ENCODE measurements around the gene CHST11.
"Not testable (repeated sequence)": the region's sequence is repeated elsewhere in the genome, so short reads cannot be mapped to it uniquely, and the experiment has no call there.

CHST11 gene

DNA sequence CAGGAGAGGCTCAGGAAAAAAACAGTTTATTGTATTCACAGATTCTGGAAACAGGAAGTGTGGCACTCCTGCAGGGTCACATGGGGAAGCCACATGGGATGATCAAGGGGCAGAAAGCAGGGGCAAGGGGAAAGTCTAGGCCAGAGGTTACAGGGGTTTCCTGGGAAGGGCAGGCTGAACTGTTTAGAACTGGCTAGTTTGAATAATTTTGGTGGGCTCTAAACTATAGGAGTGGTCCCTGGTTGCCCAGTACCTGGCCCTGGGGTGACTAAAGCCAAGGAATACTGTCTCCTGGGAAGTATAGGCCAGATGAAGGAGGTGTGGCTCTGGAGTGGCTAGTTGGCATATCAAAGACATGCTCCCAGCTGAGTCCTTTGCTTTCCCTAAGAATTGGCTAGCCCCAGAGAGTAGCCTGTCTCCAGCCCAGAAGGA is 332.1 kb downstream of the CHST11 start:
- DNase-seq = no peak

- DNase-seq = no peak
These were observed 333.8 kb downstream of the CHST11 start for GRCh38 chr12:104790296-104791125.

DNA sequence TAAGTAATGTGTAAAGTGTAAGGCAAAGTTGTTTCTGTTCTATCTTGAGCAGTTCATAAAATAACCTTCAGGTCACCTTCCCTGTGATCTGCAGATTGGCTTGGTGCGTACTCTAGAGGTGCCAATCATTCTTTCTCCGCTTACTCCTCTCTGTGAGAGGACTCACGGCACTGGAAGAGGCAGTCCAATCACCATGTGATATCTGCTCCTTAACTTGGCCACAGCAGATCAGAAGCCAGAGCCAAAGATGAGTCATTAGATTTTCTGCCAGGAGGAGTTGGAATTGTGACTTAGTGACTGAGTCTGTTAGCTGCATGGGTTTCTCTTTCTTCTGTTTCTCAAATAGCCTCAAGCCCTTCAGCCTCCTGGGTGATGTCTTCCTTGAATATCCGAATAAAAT is 335.8 kb downstream of the CHST11 start:
- DNase-seq = no peak

DNA sequence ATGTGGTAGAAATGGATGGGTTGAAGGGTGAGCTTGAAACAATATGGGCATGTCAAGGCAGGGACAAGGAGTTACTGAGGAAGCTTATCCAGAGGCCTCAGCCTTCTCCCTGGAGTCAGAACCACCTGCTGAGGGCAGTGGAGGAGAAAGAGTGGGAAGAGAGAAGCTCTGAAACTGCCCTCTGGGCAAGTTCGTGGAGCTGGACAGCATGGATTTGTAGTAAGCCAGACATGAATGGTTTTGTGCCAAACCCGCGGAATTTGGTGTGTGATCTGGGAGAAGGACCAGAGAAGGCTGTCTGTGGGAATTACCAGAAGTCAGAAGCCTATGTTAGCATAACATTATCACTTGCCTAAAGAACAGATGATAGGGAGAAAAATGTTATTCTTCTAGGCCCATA is 336.5 kb downstream of the CHST11 start:
- DNase-seq = no peak

- no peak for DNase-seq
These were observed 337.2 kb downstream of the CHST11 start for GRCh38 chr12:104793968-104794367.

DNA sequence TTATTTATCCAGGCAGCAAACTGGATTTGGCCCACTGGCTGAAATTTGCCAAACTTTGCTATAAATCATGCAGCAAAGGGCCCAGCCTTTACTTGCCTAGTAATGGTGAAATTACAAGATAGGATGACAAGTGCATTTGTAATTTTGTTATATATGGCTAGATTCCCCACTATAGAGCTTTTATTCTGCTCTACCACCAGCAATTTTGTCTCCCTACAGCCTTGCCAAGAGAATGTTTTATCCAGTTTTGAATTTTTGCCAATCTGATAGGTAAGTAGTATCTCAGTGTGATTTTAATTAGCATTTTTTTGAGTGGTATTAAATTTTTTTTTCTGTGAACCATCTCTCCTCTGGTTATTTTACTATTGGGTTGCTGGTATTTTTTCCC is 339.7 kb downstream of the CHST11 start:
- no peak for DNase-seq

DNA sequence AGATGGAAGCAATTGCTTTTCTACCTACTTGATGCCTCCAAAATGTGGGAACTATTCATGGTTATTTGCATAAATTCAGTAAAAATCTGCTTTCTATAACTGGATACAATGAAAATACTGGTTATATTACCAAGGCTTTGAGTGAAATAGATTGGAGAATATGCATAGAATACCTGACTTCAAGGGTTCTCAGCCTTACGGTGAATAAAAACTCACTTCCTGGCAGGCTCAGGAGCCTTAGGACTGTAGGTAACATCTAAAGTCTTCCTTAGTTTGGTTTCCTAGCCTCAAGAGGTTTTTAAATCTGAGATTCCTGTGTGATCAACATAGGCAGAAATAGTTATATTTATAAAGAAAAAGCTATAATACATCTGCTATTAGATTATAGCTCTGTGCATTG is 342.7 kb downstream of the CHST11 start:
- DNase-seq = no peak

DNA sequence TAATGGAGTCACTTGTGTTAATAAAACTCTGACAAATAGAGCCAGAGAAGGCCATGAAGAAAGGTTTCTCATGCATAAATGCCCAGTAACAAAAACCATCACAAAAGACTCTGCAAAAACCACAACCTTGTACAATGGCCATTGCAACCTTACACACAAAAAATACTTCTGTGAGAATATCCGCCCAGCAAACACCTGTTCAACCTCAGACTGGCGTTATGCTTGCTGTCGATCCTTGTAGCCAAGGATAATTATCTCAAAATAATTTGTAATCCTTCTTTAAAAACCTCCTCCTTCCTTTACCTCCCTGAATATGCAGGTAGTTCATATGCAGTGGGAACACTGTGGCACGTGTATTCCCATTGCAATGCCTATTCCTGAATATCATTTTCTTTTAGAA is 344.3 kb downstream of the CHST11 start:
- DNase-seq = no peak

DNA sequence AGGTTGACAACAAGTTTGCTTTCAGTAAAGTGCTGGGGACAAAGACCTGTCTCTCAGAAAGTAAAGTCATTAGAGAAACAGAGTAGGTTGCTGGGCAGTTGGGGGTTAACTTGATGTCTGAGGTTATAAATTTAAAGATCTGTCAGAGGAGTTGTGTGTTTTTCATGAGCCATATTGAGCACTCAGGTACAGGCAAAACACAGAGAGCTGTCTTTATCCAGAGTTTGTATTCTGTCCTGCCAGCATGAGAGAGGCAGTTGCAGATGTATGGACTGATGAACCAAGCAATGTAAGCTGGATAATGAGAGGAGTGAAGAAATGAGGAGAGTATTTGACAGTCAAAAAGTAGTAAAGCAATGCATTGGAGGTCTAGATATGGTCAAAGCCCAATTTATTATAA is 344.7 kb downstream of the CHST11 start:
- DNase-seq = no peak

DNA sequence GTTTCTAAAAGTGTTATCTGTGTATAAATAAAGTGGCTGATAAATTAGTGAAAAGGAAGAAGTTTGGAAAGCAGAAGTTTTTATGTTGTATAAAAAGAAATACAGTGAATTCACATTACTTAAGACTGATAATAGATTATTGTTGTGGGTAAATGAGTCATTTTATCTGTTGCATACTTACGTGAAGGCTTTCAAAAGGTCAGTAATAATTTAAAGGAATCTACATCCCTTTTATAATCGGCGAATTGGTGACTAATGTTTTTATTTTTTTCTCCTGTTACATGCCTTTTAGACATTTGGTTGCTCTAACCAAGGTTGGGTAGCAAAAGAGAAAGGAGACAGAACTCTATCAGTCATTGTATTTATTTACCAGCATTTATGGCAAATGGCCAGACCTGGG is 345.5 kb downstream of the CHST11 start:
- DNase-seq = no peak

DNA sequence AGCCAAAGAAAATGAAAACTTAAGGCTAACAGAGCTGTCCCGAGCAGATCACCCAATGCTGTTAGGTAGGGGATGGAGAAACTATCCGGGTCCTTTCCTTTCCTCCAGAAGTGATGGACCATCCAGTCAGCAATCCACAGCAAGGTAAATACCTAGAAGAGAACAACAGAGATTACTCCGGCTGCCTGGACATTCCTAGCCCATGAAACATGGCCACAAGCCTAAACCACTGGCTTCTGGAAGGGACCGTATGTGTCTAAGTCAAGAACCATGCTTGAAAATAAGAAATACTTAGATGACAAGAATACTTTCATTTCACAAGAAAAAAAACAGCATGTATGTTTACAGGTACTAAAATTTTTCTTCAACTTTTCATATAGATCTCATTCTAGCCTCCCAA is 348.4 kb downstream of the CHST11 start:
- DNase-seq = no peak

DNA sequence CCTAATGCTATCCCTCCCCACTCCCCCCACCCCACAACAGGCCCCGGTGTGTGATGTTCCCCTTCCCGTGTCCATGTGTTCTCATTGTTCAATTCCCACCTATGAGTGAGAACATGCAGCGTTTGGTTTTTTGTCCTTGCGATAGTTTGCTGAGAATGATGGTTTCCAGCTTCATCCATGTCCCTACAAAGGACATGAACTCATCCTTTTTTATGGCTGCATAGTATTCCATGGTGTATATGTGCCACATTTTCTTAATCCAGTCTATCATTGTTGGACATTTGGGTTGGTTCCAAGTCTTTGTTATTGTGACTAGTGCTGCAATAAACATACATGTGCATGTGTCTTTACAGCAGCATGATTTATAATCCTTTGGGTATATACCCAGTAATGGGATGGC is 349.4 kb downstream of the CHST11 start:
- DNase-seq = not testable (repeated sequence)

DNA sequence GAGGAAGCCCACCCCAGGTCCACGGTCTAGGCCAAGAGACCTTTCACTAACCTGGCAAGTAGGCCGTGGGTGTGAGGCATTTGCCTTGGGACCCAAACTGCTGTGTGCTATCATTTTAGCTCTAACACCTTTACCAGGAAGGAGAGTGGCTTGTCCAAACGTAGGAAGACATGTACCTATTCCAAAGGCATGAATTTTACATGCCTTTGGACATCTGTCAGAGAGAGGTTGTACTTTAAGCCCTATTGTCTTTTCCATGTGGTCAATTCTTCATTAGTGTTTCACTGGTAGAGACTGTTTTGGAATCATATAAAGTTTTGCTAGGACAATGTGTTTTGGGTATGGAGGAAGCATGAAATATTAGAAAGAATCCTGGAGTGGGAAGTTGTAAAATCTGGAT is 352.5 kb downstream of the CHST11 start:
- DNase-seq = no peak

DNA sequence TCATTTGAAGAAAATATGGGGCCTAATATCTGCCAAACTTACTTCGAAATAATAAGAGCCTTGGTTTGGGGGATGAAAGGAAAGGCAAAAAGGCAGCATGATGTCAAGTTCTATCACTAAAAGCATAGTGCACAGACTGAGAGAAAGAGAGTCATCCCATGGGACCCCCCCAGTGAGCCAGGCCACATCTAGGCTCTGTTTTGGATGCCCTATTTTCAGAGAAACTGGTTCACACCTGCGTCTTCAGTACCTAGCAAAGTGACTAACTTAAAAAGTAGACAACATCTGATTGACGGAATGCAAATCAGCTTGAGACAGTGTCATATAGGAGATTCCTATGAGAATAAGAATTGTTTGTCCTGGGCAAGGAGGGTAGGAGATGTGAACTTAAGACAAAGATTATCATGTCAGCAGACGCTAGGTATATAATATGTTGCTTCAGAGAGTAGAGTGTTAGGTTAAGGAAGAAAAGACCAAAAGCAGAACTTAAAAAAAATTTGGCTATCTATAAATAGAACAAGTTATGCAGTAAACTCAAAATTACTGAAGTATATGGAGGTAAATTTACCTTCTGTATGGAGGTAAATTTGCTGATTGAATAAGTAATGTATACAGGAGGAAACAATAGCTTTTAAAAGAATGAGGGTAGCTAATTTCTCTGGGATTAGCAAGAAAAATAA is 353.1 kb downstream of the CHST11 start:
- no peak for DNase-seq
